Measurements from ENCODE around the gene PDE9A.

PDE9A gene

GRCh38 chr21:42760951-42761751 lies 107.7 kb downstream of the PDE9A start:
- no peak for DNase-seq

GRCh38 chr21:42761776-42762335 lies 108.4 kb downstream of the PDE9A start:
- no peak for DNase-seq

GRCh38 chr21:42763581-42764442 lies 110.4 kb downstream of the PDE9A start:
- no peak for DNase-seq

DNA sequence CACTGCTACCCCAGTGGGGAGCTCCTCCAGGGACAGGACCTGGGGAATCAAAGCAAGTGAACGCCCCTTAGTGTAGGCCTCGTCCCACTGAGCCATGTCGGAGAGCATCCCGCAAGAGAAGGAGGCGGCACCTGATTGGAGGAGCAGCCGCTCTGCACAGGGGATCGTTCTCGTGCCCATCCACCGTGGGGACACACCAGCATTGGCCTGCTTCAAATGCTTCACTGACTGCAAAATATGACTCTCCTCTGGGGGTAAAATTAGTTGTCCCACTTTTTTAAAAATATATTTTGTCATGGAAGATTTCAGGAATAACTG lies 111.0 kb downstream of the PDE9A start:
- no peak for DNase-seq

DNA sequence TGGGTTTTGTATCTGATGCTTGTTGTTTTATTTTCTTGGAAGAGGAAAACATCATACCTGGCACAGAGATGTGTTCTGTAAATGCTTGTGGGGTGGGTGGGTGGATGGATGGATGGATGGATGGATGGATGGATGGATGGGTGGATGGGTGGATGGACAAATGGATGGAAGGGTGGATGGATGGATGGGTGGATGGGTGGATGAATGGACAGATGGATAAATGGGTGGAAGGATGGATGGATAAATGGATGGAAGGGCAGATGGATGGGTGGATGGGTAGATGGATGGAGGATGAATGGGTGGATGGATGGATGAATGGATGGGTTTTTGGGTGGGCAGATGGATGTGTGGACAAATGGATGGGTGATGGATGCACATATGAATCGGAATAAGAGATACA lies 111.5 kb downstream of the PDE9A start:
- DNase-seq, result no peak

DNA sequence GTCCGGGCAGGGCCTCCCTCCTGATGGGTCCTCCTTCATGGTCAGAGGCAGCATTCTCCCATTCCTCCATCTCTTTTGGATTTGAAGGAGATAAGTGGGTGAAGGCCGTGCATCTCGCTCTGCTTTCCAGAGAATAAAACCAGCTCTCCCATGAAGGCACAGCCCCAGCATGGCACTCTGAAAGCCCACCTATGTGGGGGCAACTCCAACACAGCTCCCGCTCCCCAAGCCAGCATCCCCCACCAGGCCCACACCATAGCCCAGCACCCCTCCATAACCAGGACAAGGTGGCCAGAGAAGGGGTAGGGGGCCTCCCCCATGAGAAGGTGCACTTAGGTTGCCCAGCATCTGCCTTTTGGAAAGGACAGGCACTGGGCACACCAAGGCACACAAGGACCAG lies 112.2 kb downstream of the PDE9A start:
- DNase-seq, result no peak

- no peak for DNase-seq
These were observed 113.5 kb downstream of the PDE9A start for GRCh38 chr21:42766739-42767560.

DNA sequence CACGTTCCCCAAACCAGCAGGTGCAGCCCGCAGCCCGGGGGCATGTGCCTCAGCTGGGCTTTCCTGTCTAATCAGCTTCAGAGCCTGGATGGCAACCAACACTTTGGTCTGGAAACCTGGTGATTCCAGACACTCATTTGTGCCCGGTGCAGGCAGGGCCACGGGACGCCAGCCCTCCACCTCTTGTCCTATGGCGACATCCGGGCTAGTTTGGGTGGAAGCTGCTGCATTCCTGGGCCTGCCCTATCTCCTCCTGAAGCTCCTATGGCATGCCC lies 114.1 kb downstream of the PDE9A start:
- DNase-seq, result no peak

GRCh38 chr21:42768324-42769121 lies 115.1 kb downstream of the PDE9A start:
- DNase-seq, result no peak

- DNase-seq, result no peak
These were observed 115.9 kb downstream of the PDE9A start for GRCh38 chr21:42769183-42769819.

DNA sequence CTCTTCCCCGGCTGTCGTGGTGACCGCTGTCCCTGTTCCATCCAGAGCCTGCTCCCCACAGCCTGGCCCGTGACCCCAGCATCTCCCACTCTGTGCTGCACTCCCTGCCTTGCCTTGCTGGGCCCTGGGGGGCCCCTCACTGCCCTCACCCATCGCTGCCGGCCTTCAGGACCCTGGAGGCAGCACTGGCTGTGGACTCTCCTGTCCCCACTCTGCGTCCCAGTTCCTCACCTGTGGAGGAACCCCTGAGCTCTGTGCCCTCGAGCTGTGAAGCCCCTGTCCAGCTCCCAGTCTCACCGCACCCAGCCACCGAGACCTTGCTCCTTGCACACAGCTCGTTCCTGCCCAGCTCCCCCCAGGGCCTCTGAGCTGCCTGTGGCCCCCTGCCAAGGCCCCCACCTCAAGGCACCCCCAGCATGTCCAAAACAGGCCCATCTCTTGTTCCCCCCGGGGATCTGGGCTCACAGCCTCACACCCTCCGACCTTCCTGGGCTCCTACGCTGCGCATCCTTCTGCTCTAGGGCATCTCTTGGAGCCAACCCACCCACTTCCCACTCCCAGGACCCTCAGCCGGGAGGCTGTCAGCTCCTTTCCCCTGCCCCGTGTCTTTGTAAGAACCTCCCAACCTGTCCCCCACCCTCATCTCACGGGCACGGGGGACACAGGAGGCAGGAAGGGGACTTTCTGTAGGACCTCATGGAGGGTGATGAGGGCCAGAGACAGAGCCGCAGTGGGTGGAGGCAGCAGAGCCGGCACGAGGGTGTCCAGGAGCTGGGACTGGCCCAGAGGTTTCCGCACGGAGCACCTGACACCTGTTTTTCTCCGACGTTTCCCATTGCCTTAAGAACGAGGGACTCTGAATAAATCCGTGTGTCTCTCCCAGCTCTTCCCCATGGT lies 116.6 kb downstream of the PDE9A start:
- no peak for DNase-seq

- no peak for DNase-seq
These were observed 117.5 kb downstream of the PDE9A start for GRCh38 chr21:42770717-42771502.

DNA sequence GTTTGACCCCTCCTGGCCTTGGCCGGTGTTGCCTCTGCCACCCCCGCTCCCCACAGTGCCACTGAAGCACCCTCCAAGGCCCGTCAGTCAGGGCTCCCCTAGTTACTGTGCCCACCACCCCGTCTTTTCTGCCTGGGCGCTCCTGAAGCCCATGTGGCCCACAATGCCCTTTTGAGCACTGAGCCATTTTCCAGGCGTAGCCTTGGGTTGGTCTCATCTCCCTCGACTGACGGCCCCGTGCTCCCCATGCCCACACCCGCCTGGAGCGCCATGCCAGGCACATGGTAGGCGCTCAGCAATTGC lies 118.0 kb downstream of the PDE9A start:
- DNase-seq, result no peak

DNA sequence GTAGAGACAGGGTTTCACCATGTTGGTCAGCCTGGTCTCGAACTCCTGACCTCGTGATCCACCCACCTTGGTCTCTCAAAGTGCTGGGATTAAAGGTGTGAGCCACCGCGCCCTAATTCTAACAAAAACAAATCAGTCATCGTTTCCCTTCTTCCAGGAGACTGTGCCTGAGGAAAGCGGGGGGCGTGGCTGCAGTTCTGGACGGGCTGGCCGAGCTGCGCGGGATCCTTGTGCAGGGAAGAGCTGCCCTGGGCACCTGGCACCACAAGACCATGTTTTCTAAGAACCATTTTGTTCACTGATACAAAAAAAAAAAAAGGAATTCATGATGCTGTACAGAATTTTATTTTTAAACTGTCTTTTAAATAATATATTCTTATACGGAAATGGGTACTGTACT lies 121.7 kb downstream of the PDE9A start:
- no peak for DNase-seq

- no peak for DNase-seq
These were observed 122.5 kb downstream of the PDE9A start for GRCh38 chr21:42775891-42776290.

DNA sequence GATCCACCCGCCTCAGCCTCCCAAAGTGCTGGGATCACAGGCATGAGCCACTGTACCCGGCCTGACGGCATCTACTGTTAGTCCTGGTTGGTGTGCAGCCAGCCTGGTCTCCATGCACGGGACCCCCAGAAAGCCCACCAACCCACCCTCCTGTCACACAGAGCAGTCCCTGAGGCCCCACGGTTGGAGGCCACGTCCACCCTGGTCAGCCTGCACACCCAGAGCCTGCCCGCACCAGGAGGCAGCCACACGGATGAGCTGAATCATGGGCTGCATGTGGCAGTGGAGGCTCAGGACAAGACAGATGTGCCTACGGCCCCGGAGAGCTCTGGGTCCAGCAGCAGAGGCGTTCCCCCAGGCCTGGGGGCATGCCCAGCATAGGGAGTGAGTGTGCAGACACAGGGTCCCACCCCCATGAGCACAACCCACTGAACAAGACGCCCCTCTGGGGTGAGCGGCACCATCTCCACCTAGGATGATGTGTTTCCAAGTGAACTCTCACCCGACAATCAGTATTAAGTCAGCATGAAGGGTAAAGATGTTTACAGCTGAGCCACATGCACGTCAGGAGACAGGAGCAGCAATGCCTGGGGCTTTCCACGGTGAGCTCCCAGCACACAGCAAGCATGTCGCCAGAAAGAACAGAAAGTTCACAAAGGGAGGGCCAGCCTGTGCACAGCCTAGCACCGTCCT lies 123.8 kb downstream of the PDE9A start:
- peak; percentile 63 for DNase-seq

DNA sequence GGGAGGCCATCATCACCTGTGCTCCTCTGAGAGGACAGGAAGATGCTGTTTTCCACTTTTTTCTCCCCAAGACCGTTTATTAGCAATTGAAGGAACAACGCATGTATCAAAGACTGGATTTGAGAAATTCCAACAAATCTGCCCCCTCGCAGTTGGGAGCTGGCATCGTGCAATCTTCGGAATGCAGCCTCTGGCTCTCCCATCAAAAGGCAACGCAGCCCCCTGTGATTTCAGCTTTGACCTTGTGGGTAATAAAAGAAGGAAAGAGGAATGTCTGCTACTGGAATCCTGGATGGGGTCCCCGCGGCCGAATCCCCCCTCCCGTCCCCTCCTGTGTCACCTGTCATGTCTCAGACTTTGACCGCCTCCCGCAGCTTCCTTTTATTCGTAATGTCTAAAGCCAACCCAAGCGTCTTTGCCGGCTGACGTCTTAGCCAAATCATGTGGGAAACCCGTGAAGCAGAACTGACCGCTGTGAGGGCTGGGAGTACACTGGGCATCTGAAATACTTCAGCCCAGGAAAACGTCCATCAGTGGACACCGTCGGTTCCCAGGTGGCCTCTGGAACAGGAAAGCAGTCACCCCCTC lies 124.4 kb downstream of the PDE9A start:
- DNase-seq, result peak; percentile 91

DNA sequence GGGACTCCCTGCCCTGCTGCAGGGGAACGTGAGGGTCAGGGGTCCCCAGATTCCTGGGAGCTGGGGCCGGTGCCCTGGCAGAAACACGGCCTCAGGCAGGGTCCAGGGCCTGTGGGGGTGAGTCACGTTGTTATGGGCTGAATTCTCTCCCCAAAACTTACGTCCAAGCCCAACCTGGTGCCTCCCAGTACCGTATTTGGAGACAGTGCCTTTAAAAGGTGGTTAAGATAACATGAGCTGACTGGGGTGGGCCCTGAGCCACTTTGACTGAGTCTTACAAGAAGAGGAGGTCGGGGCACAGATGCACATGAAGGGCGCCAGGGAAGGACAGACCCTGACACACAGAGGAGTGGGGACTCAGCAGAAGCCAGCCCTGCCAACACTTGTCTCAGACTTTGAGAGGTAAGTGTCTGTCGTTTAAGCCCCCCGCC lies 126.0 kb downstream of the PDE9A start:
- DNase-seq, result no peak

- DNase-seq, result no peak
These were observed 127.2 kb downstream of the PDE9A start for GRCh38 chr21:42780617-42781016.

All from eye (tissue), 1 donor.